Measurements from ENCODE around the gene VKORC1L1. TPM values are rescaled to one million over a fixed set of nuclear protein-coding genes. Genes with fewer than 3 reads are reported as not detected.
"Not testable (repeated sequence)": the region's sequence is repeated elsewhere in the genome, so short reads cannot be mapped to it uniquely, and the experiment has no call there.

VKORC1L1 gene
- total RNA-seq, 2 experiments from 2014 or later: 14.9 to 16.1 TPM

- DNase-seq; H3K27me3 Mint-ChIP-seq; H3K4me3 Mint-ChIP-seq; intact Hi-C loops (cut with micrococcal nuclease); H3K27ac Mint-ChIP-seq; H3K9me3 Mint-ChIP-seq; POLR2A ChIA-PET; H3K36me3 Mint-ChIP-seq; CTCF ChIA-PET; H3K4me1 Mint-ChIP-seq (ENCODE audit: low read depth): not testable (repeated sequence)
Observed at GRCh38 chr7:65858660-65859059, 14.2 kb upstream of the VKORC1L1 start.

DNA sequence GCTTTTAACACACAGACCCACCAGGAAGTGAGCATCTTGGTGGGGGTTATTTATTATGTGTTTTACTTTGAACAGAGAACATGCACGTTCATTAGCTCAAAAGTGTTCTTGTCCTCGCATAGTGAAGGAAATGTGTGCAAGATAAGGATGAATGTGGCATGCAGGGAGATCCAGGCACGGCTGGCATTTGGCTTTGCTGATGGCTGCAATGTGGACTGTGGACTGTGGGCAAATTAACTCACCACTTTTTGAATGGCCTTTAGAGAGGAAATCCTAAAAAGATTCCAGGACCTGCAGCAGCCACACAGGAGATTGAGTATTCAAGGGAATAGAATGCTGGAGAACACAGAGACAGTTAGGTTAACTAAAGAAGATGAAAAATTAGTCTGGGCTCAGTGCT lies 6.6 kb upstream of the VKORC1L1 start:
- intact Hi-C loops (cut with micrococcal nuclease); POLR2A ChIA-PET; H3K27me3 Mint-ChIP-seq; H3K9me3 Mint-ChIP-seq; H3K36me3 Mint-ChIP-seq; H3K4me1 Mint-ChIP-seq (ENCODE audit: low read depth); CTCF ChIA-PET; DNase-seq; H3K27ac Mint-ChIP-seq; H3K4me3 Mint-ChIP-seq: not testable (repeated sequence)

GRCh38 chr7:65867681-65868080 lies 5.2 kb upstream of the VKORC1L1 start:
- H3K27ac Mint-ChIP-seq; DNase-seq; intact Hi-C loops (cut with micrococcal nuclease); CTCF ChIA-PET; H3K4me3 Mint-ChIP-seq; H3K9me3 Mint-ChIP-seq; H3K36me3 Mint-ChIP-seq; H3K27me3 Mint-ChIP-seq; POLR2A ChIA-PET; H3K4me1 Mint-ChIP-seq (ENCODE audit: low read depth): not testable (repeated sequence)

DNA sequence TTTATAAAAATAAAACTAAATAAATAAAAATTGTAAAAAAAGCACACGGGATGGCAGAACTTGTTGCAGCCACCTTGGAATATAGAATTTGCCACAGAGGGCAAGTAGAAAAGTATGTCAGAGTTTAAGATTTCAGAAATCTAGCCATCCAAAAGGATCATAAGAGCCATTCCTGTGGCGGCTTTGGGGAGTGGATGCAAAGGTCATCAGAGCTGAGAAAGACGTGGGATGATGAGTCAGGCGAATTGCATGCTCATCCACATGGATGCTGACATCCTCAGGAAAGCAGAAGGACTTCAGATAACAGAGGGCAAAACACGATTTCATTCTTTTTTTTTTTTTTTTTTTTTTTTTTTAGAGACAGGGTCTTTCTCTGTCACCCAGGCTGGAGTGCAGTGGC lies 3.6 kb upstream of the VKORC1L1 start:
- CTCF ChIA-PET; DNase-seq; H3K4me1 Mint-ChIP-seq (ENCODE audit: low read depth); H3K4me3 Mint-ChIP-seq; H3K27me3 Mint-ChIP-seq; H3K36me3 Mint-ChIP-seq; intact Hi-C loops (cut with micrococcal nuclease); H3K9me3 Mint-ChIP-seq; H3K27ac Mint-ChIP-seq; POLR2A ChIA-PET: not testable (repeated sequence)

- H3K36me3 Mint-ChIP-seq; DNase-seq; H3K27ac Mint-ChIP-seq; CTCF ChIA-PET; H3K4me1 Mint-ChIP-seq (ENCODE audit: low read depth); H3K27me3 Mint-ChIP-seq; H3K9me3 Mint-ChIP-seq; H3K4me3 Mint-ChIP-seq: not testable (repeated sequence)
- intact Hi-C loops (cut with micrococcal nuclease): loop anchor here (5.0 kb wide), 2 partner anchors 99 to 1126 kb away; partner anchors contain the start of genes SBDS and TYW1
- POLR2A ChIA-PET: interaction anchor here (0.6 kb wide), 1 partner anchor 341 kb away, joined by 4 read pairs; no protein-coding TSS in a partner anchor
Observed at GRCh38 chr7:65871451-65871850, 1.4 kb upstream of the VKORC1L1 start.

GRCh38 chr7:65873582-65874193 lies 814 bp downstream of the VKORC1L1 start:
- peak overlapping the region; percentile 40 for H3K27ac Mint-ChIP-seq

GRCh38 chr7:65875715-65876114 lies 2.8 kb downstream of the VKORC1L1 start:
- H3K27me3 Mint-ChIP-seq; intact Hi-C loops (cut with micrococcal nuclease); H3K27ac Mint-ChIP-seq; H3K9me3 Mint-ChIP-seq; POLR2A ChIA-PET; H3K4me3 Mint-ChIP-seq; CTCF ChIA-PET; DNase-seq; H3K36me3 Mint-ChIP-seq: not testable (repeated sequence)
- peaks cover 11% of the 10 kb centered on the region for H3K4me1 Mint-ChIP-seq (ENCODE audit: low read depth)

More at GRCh38 chr7:65873582-65874193, 814 bp downstream of the VKORC1L1 start:
- peak; percentile 44 for DNase-seq
- H3K36me3 Mint-ChIP-seq; H3K4me1 Mint-ChIP-seq (ENCODE audit: low read depth); CTCF ChIA-PET; H3K9me3 Mint-ChIP-seq; H3K27me3 Mint-ChIP-seq; POLR2A ChIA-PET: not testable (repeated sequence)
- intact Hi-C loops (cut with micrococcal nuclease): loop anchor here (1.0 to 5.0 kb wide), 4 partner anchors 101 to 1124 kb away; partner anchors contain the start of genes SBDS and TYW1
- H3K4me3 Mint-ChIP-seq: peak overlapping the region; percentile 85

DNA sequence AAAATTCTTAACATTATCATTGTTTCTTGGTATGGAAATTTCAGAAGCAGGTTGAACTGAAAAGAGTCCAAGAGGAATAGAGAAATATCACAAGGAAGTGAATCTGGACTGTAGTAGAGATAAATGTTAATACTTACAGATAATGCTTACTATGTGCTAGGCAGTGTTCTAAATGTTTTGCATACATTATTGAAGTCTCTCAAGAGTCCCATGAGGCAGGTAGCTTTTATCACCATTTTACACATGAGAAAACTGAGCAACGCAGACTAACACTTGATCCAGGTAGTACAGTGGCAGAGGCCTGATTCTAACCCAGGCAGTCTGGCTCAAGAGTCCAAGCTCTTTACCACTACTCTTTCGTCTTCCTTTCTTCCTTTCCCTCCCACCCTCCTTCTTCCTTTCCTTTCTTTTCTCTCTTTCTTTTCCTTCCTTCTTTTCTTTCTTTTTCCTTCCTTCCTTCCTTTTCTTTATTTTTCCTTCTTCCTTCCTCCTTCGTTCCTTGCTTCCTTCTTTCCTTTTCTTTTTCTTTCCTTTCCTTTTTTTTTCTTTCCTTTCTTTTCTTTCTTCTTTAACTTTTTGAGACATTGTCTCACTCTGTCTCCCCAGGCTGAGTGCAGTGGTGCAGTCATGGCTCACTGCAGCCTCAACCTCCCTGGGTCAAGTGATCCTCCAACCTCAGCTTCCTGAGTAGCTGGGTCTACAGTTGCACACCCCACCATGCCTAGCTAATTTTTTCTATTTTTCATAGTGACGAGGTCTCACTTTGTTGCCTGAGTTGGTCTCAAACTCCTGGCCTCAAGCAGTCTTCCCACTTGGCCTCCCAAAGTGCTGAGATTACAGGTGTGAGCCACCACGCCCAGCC lies 6.6 kb downstream of the VKORC1L1 start:
- CTCF ChIA-PET; H3K27me3 Mint-ChIP-seq; intact Hi-C loops (cut with micrococcal nuclease); H3K9me3 Mint-ChIP-seq; DNase-seq; H3K4me1 Mint-ChIP-seq (ENCODE audit: low read depth); H3K27ac Mint-ChIP-seq; POLR2A ChIA-PET; H3K4me3 Mint-ChIP-seq: not testable (repeated sequence)
- peaks cover 12% of the 10 kb centered on the region for H3K36me3 Mint-ChIP-seq

DNA sequence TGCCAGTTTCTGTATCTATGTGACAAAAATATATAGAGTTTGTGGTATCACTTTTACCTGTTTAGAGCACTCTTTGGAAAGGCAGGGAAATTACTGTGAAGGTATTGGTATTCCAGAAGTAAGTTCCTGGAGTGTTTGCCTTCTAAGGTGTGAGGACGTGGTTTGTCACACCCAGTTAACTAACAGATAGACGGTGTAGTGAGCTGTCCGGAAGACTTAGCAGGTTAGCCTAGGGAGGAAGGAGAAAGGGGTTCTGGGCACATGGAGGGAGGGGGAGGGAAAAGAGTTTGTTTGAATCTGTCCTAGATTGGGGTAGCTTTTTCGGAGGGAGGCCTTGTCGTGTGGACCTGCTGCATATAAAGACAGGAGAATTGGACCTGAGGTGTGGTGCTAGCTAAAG lies 7.4 kb downstream of the VKORC1L1 start:
- H3K36me3 Mint-ChIP-seq: peaks cover 17% of the 10 kb centered on the region
- H3K27ac Mint-ChIP-seq; H3K27me3 Mint-ChIP-seq; CTCF ChIA-PET; H3K4me3 Mint-ChIP-seq; H3K9me3 Mint-ChIP-seq; intact Hi-C loops (cut with micrococcal nuclease); DNase-seq; POLR2A ChIA-PET; H3K4me1 Mint-ChIP-seq (ENCODE audit: low read depth): not testable (repeated sequence)

- Mint-ChIP-seq H3K4me1 (ENCODE audit: low read depth) (peaks cover 14% of the 10 kb centered on the region), H3K36me3 (peaks cover 14% of the 10 kb centered on the region)
- H3K27ac Mint-ChIP-seq; DNase-seq; H3K27me3 Mint-ChIP-seq; H3K9me3 Mint-ChIP-seq; CTCF ChIA-PET; intact Hi-C loops (cut with micrococcal nuclease); H3K4me3 Mint-ChIP-seq; POLR2A ChIA-PET: not testable (repeated sequence)
Observed at GRCh38 chr7:65884983-65885382, 12.1 kb downstream of the VKORC1L1 start.

GRCh38 chr7:65885533-65885932 lies 12.7 kb downstream of the VKORC1L1 start:
- Mint-ChIP-seq H3K4me1 (ENCODE audit: low read depth) (peaks cover 14% of the 10 kb centered on the region), H3K36me3 (peaks cover 17% of the 10 kb centered on the region)
- DNase-seq; H3K27me3 Mint-ChIP-seq; CTCF ChIA-PET; H3K27ac Mint-ChIP-seq; H3K9me3 Mint-ChIP-seq; intact Hi-C loops (cut with micrococcal nuclease); H3K4me3 Mint-ChIP-seq; POLR2A ChIA-PET: not testable (repeated sequence)

GRCh38 chr7:65888434-65889156 lies 15.7 kb downstream of the VKORC1L1 start:
- POLR2A ChIA-PET; H3K9me3 Mint-ChIP-seq; H3K4me3 Mint-ChIP-seq; H3K27ac Mint-ChIP-seq; H3K27me3 Mint-ChIP-seq; CTCF ChIA-PET; DNase-seq; intact Hi-C loops (cut with micrococcal nuclease): not testable (repeated sequence)
- H3K36me3 Mint-ChIP-seq: peaks cover 28% of the 10 kb centered on the region
- H3K4me1 Mint-ChIP-seq (ENCODE audit: low read depth): peaks cover 17% of the 10 kb centered on the region
